ENCODE results near the gene FBL. TPM values are rescaled to one million over a fixed set of nuclear protein-coding genes. Genes with fewer than 3 reads are reported as not detected.

FBL gene
- total RNA-seq, 1 experiment from 2014 or later: 554 TPM

DNA sequence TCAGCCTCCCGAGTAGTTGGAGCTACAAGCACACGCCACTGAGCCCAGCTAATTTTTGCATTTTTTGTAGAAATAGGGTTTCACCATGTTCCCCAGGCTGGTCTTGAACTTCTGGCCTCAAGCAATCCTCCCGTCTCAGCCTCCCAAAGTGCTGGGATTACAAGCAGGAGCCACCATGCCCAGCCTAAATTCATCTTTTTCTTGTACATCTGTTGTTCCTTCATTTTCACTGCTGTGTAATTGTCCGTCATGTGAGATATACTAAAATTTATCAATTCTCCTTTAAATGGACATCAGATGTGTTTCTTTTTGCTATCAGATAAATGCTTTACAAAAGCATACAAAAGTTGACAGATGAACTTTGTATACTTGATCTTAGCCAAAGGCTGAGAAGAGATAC, 35.1 kb downstream of the FBL start (continued):
- TF ChIP-seq, protein P1, sequence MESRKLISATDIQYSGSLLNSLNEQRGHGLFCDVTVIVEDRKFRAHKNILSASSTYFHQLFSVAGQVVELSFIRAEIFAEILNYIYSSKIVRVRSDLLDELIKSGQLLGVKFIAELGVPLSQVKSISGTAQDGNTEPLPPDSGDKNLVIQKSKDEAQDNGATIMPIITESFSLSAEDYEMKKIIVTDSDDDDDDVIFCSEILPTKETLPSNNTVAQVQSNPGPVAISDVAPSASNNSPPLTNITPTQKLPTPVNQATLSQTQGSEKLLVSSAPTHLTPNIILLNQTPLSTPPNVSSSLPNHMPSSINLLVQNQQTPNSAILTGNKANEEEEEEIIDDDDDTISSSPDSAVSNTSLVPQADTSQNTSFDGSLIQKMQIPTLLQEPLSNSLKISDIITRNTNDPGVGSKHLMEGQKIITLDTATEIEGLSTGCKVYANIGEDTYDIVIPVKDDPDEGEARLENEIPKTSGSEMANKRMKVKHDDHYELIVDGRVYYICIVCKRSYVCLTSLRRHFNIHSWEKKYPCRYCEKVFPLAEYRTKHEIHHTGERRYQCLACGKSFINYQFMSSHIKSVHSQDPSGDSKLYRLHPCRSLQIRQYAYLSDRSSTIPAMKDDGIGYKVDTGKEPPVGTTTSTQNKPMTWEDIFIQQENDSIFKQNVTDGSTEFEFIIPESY (IDR thresholded peaks at IDR 0.05; ENCODE audit: extremely low read depth, insufficient replicate concordance, low read length): no peak
- TF ChIP-seq YY1 (IDR thresholded peaks at IDR 0.05; ENCODE audit: extremely low read depth, insufficient replicate concordance, low read depth, low read length): no peak

DNA sequence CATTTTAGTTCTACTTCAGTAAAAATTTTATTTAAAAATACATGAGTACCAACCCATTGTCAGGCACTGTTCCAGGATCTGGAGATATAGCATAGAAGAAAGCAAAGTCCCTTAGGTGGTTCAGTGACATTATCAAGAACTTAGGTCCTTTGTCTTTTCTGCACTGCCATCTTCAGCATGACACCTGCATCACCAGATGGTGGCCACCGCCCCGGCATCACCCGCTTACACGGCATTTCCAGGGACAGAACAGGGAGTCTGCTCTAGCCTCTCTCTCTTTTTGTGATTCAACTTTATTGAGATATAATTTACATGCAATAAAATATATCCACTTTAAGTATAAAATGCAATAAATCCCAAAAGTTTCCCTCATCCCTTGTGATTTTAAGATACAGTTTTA, 35.8 kb downstream of the FBL start:
- Histone ChIP-seq H3K9me3 (ENCODE audit: control insufficient read depth in 1 of 2, insufficient read depth in 1 of 2, low read depth in 1 of 2, low read length in 2 of 2) (no peaks in the 10 kb centered on the region), H3K36me3 (ENCODE audit: control insufficient read depth in 1 of 2, insufficient read depth in 2 of 2, low read length in 2 of 2) (no peaks in the 10 kb centered on the region), H2AFZ (ENCODE audit: low read depth, low read length, poor library complexity, severe bottlenecking) (no peak overlapping the region), H3K79me2 (ENCODE audit: insufficient read depth, low read length) (no peaks in the 10 kb centered on the region), H3K4me2 (ENCODE audit: low read length) (no peak overlapping the region), H3K9ac (ENCODE audit: low read length) (no peak overlapping the region), H3K27ac (ENCODE audit: low read depth, low read length) (no peak overlapping the region), H3K4me1 (ENCODE audit: control insufficient read depth in 1 of 2, insufficient read depth in 2 of 2, low read length in 2 of 2) (peaks cover 0 to 4% of the 10 kb centered on the region in 2 experiments; a peak in 1 of 4 replicates), H3K9me2 (ENCODE audit: insufficient read depth) (no peaks in the 10 kb centered on the region), H3K27me3 (ENCODE audit: insufficient read depth, low read length) (no peaks in the 10 kb centered on the region), H3K4me3 (replicated peaks in 1 of 2; ENCODE audit: low read depth in 1 of 2, low read length in 2 of 2) (no peak overlapping the region), H4K20me1 (ENCODE audit: insufficient read depth) (no peaks in the 10 kb centered on the region)
- intact Hi-C loops (cut with micrococcal nuclease): no loop called here
- ChIA-PET RAD21 (ENCODE audit: low non-redundant PET in 1 of 2, low total read pairs in 2 of 2, uncharacterized antibody in 2 of 2, unreplicated experiment in 2 of 2) (no interaction called here), CTCF (no interaction called here), POLR2A (no interaction called here)
- TF ChIP-seq SIN3A (IDR thresholded peaks at IDR 0.05; ENCODE audit: low read depth) (no peak), EGR1 (IDR thresholded peaks at IDR 0.05; ENCODE audit: low read depth) (no peak), RAD21 (IDR thresholded peaks at IDR 0.05; ENCODE audit: low read depth) (peak; percentile 4; the same call in 1 of the 2 replicates)
- no TSS peak for BruUV-seq (replicated peaks)
- no peak for DNase-seq (ENCODE audit: low read depth, low spot score)
- no peak for ATAC-seq

DNA sequence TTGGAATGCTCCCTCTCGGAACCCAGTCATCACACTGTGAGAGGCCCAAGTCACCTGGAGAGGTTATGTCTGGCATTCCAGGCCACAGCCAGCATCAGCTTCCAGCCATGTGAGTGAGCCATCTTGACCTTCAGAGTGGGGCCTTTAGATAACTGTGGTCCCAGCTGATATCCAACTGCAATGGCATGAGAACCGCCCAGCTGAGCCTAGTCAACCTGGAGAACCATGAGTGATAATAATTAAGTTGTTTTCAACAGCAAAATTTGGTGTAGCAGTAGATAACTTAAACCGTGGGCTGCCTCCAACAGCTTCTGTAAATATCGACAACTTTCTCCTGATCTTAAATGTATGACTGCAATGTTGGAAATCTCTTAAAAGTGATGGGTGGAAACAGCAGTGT, 36.8 kb downstream of the FBL start:
- Histone ChIP-seq H3K36me3 (ENCODE audit: control insufficient read depth in 1 of 2, insufficient read depth in 2 of 2, low read length in 2 of 2) (no peaks in the 10 kb centered on the region), H3K9me2 (ENCODE audit: insufficient read depth) (no peaks in the 10 kb centered on the region), H3K4me2 (ENCODE audit: low read length) (no peak overlapping the region), H2AFZ (ENCODE audit: low read depth, low read length, poor library complexity, severe bottlenecking) (no peak overlapping the region), H3K79me2 (ENCODE audit: insufficient read depth, low read length) (no peaks in the 10 kb centered on the region), H3K27ac (ENCODE audit: low read depth, low read length) (no peak overlapping the region), H3K9me3 (ENCODE audit: control insufficient read depth in 1 of 2, insufficient read depth in 1 of 2, low read depth in 1 of 2, low read length in 2 of 2) (no peaks in the 10 kb centered on the region), H3K27me3 (ENCODE audit: insufficient read depth, low read length) (no peaks in the 10 kb centered on the region), H4K20me1 (ENCODE audit: insufficient read depth) (no peaks in the 10 kb centered on the region), H3K4me1 (ENCODE audit: control insufficient read depth in 1 of 2, insufficient read depth in 2 of 2, low read length in 2 of 2) (peaks cover 0 to 4% of the 10 kb centered on the region in 2 experiments; a peak in 1 of 4 replicates), H3K9ac (ENCODE audit: low read length) (no peak overlapping the region), H3K4me3 (replicated peaks in 1 of 2; ENCODE audit: low read depth in 1 of 2, low read length in 2 of 2) (no peak overlapping the region)
- no peak for ATAC-seq
- no TSS peak for BruUV-seq (replicated peaks)
- DNase-seq (ENCODE audit: low read depth, low spot score): no peak
- ChIA-PET POLR2A (no interaction called here), CTCF (interaction anchor here (0.6 to 3.2 kb wide), 2 partner anchors 16 to 42 kb away, joined by 3 to 13 read pairs; no protein-coding TSS in a partner anchor), RAD21 (ENCODE audit: low non-redundant PET in 1 of 2, low total read pairs in 2 of 2, uncharacterized antibody in 2 of 2, unreplicated experiment in 2 of 2) (no interaction called here)
- intact Hi-C loops (cut with micrococcal nuclease): no loop called here
- TF ChIP-seq, protein P2, sequence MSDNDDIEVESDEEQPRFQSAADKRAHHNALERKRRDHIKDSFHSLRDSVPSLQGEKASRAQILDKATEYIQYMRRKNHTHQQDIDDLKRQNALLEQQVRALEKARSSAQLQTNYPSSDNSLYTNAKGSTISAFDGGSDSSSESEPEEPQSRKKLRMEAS (IDR thresholded peaks at IDR 0.05): no peak
- TF ChIP-seq YY1 (IDR thresholded peaks at IDR 0.05; ENCODE audit: extremely low read depth, insufficient replicate concordance, low read depth, low read length) (no peak), SIN3A (IDR thresholded peaks at IDR 0.05; ENCODE audit: low read depth) (no peak), EZH2 (IDR thresholded peaks at IDR 0.05) (no peak), SRF (IDR thresholded peaks at IDR 0.05; ENCODE audit: low read depth) (no peak), TCF7L2 (IDR thresholded peaks at IDR 0.05; ENCODE audit: borderline replicate concordance, extremely low read depth, insufficient read depth, insufficient read length) (no peak), EZH2phosphoT487 (IDR thresholded peaks at IDR 0.05; ENCODE audit: borderline replicate concordance) (no peak), FOSL1 (IDR thresholded peaks at IDR 0.05; ENCODE audit: low read depth) (no peak), ZNF274 (IDR thresholded peaks at IDR 0.05; ENCODE audit: low read depth, low read length) (no peak), SP1 (IDR thresholded peaks at IDR 0.05; ENCODE audit: low read depth) (no peak)

All from HCT116 (cell line).